NCI-H1105 (cell line): ENCODE measurements around the gene SHBG.
A peak's percentile ranks its signal among the peaks of the same experiment; 100 is the strongest.

ENCODE experiments used
- DNase-seq: peaks from one replicate; lab custom pipeline; 2025; lab: John Stamatoyannopoulos, UW

SHBG gene

GRCh38 chr17:7647018-7647417 is 17.1 kb downstream of the SHBG start:
- DNase-seq = no peak

GRCh38 chr17:7650509-7651096 is 20.7 kb downstream of the SHBG start, which contains the start of gene ATP1B2:
Gene ATP1B2, plus strand, starts transcription at chr17:7650926. Its CDS starts 593 bp downstream, at chr17:7651519.
- peak; percentile 66 for DNase-seq

- DNase-seq = no peak
Observed at GRCh38 chr17:7651097-7651664, 21.2 kb downstream of the SHBG start.

GRCh38 chr17:7651665-7652387 is 21.9 kb downstream of the SHBG start:
- DNase-seq = peak; percentile 17

- no peak for DNase-seq
Observed at GRCh38 chr17:7652388-7653356, 22.7 kb downstream of the SHBG start.

- no peak for DNase-seq
Observed at GRCh38 chr17:7654832-7655540, 25.1 kb downstream of the SHBG start.

- no peak for DNase-seq
Observed at GRCh38 chr17:7655541-7655840, 25.6 kb downstream of the SHBG start.

GRCh38 chr17:7656958-7657609 is 27.1 kb downstream of the SHBG start:
- DNase-seq = no peak

GRCh38 chr17:7667656-7668406 is 37.9 kb downstream of the SHBG start:
- no peak for DNase-seq

GRCh38 chr17:7668482-7668881 is 38.5 kb downstream of the SHBG start:
- no peak for DNase-seq

- DNase-seq = no peak
Observed at GRCh38 chr17:7673239-7673638, 43.3 kb downstream of the SHBG start.

GRCh38 chr17:7674934-7675333 is 45.0 kb downstream of the SHBG start:
- no peak for DNase-seq

- no peak for DNase-seq
Observed at GRCh38 chr17:7676533-7676932, 46.6 kb downstream of the SHBG start.

GRCh38 chr17:7677388-7678067 is 47.6 kb downstream of the SHBG start:
- DNase-seq = no peak
